ENCODE measurements around the gene OR6C70. TPM values are rescaled to one million over a fixed set of nuclear protein-coding genes. Genes with fewer than 3 reads are reported as not detected.
"Not testable (repeated sequence)": the region's sequence is repeated elsewhere in the genome, so short reads cannot be mapped to it uniquely, and the experiment has no call there.

Gene OR6C70
- polyA plus RNA-seq (2013, experiment 1 of 2; ENCODE audit: insufficient read length) = not detected
- polyA plus RNA-seq (2013, experiment 2 of 2; ENCODE audit: insufficient read length) = not detected

- DNase-seq = no peak
These were observed at the start of gene OR6C70 for GRCh38 chr12:55470088-55470829. Gene OR6C70 (minus strand): TSS chr12:55470138. CDS start chr12:55470138, 0 bp downstream.

- DNase-seq = no peak
These were observed 46.5 kb upstream of the OR6C70 start for GRCh38 chr12:55516391-55516790.

- no peak for DNase-seq
These were observed 45.8 kb upstream of the OR6C70 start for GRCh38 chr12:55515696-55516095.

- no peak for DNase-seq
These were observed 31.7 kb upstream of the OR6C70 start for GRCh38 chr12:55501601-55502000.

- DNase-seq = no peak
These were observed 29.9 kb upstream of the OR6C70 start for GRCh38 chr12:55499810-55500252.

- no peak for DNase-seq
These were observed 29.3 kb upstream of the OR6C70 start for GRCh38 chr12:55499231-55499630.

- DNase-seq = no peak
These were observed 25.6 kb upstream of the OR6C70 start for GRCh38 chr12:55495490-55495889.

- no peak for DNase-seq
These were observed 22.1 kb upstream of the OR6C70 start, which contains the start of gene OR6C68 for GRCh38 chr12:55492078-55492477. Gene OR6C68 (plus strand): TSS chr12:55492378. CDS start chr12:55492378, 0 bp downstream.

GRCh38 chr12:55484284-55484683, 14.3 kb upstream of the OR6C70 start:
- not testable (repeated sequence) for DNase-seq

- not testable (repeated sequence) for DNase-seq
These were observed 9.2 kb upstream of the OR6C70 start for GRCh38 chr12:55479136-55479535.

- DNase-seq = no peak
These were observed 2.3 kb upstream of the OR6C70 start for GRCh38 chr12:55472264-55472663.

- DNase-seq = no peak
These were observed 647 bp downstream of the OR6C70 start for GRCh38 chr12:55469291-55469690.

- no peak for DNase-seq
These were observed 2.1 kb downstream of the OR6C70 start for GRCh38 chr12:55467836-55468235.

GRCh38 chr12:55464926-55465325, 5.0 kb downstream of the OR6C70 start:
- not testable (repeated sequence) for DNase-seq

- no peak for DNase-seq
These were observed 21.1 kb downstream of the OR6C70 start for GRCh38 chr12:55448825-55449224.

- no peak for DNase-seq
These were observed 23.6 kb downstream of the OR6C70 start for GRCh38 chr12:55446326-55446725.

- DNase-seq = no peak
These were observed 24.6 kb downstream of the OR6C70 start for GRCh38 chr12:55445357-55445756.

- DNase-seq = no peak
These were observed 26.2 kb downstream of the OR6C70 start, which contains the start of gene OR6C2 for GRCh38 chr12:55443776-55444175. Gene OR6C2 (plus strand): TSS chr12:55444076. CDS start chr12:55452214, 8,138 bp downstream.

GRCh38 chr12:55441233-55441632, 28.7 kb downstream of the OR6C70 start:
- DNase-seq = not testable (repeated sequence)

GRCh38 chr12:55428331-55429243, 41.4 kb downstream of the OR6C70 start:
- DNase-seq = no peak

GRCh38 chr12:55425954-55426353, 44.0 kb downstream of the OR6C70 start, which contains the start of gene OR6C76:
Gene OR6C76 (plus strand): TSS chr12:55426254. CDS start chr12:55426254, 0 bp downstream.
- no peak for DNase-seq

- no peak for DNase-seq
These were observed 49.5 kb downstream of the OR6C70 start for GRCh38 chr12:55420307-55420962.

Measured in fibroblast of skin of back (primary cell).